Activated CD8-positive, alpha-beta memory T cell treated with anti-CD3 and anti-CD28 coated beads, Interleukin-2, amount 10 ng/mL, durations not matched to agents 7 days and 5 days (primary cell): ENCODE results near the gene CLSTN1. TPM values are rescaled to one million over a fixed set of nuclear protein-coding genes. Genes with fewer than 3 reads are reported as not detected.

Source experiments
- ATAC-seq: fragments of 150-1000 bp; cut with Tn5 transposase; one replicate; pipeline ENCODE4 v1.10.0; 2021; ENCODE audit warnings: moderate library complexity
- CTCF ChIA-PET: fragments of 350-600 bp; sonication (Branson Sonifier 250); formaldehyde crosslinking; loops from one replicate; lab custom pipeline; 2021; ENCODE audit warnings: antibody characterized with exemption; lab: Charles Lee
- DNase-seq: peaks from one replicate; pipeline ENCODE4 v3.0.0-alpha.2; 2020
- H3K27ac Mint-ChIP-seq: one replicate; pipeline ENCODE4 v1.8.0; 2021; ENCODE audit warnings: mild to moderate bottlenecking, mixed read lengths
- H3K27me3 Mint-ChIP-seq: one replicate; pipeline ENCODE4 v1.8.0; 2021; ENCODE audit warnings: mixed read lengths
- H3K36me3 Mint-ChIP-seq: one replicate; pipeline ENCODE4 v1.8.0; 2021; ENCODE audit warnings: mild to moderate bottlenecking, mixed read lengths
- H3K4me1 Mint-ChIP-seq: one replicate; pipeline ENCODE4 v1.8.0; 2021; ENCODE audit warnings: mixed read lengths
- H3K4me3 Mint-ChIP-seq: one replicate; pipeline ENCODE4 v1.8.0; 2021; ENCODE audit warnings: mild to moderate bottlenecking, moderate library complexity, mixed read lengths
- H3K9me3 Mint-ChIP-seq: one replicate; pipeline ENCODE4 v1.8.0; 2022; ENCODE audit warnings: low read depth, mixed read lengths
- total RNA-seq, 2 experiments: library from RNA; stranded (reverse); gene quantifications; one replicate each; pipeline ENCODE4 v1.2.3, GENCODE V29; 2021

The CLSTN1 gene
- total RNA-seq, 2 experiments from 2014 or later = 81.5 to 99.3 TPM

GRCh38 chr1:9847269-9847668 is 23.5 kb upstream of the CLSTN1 start:
- H3K4me1 Mint-ChIP-seq = no peaks in the 10 kb centered on the region

GRCh38 chr1:9846611-9847171 is 22.9 kb upstream of the CLSTN1 start:
- DNase-seq = no peak
- no peaks in the 10 kb centered on the region for H3K4me1 Mint-ChIP-seq
- no peaks in the 10 kb centered on the region for H3K27me3 Mint-ChIP-seq
- no peak overlapping the region for H3K4me3 Mint-ChIP-seq
- no peaks in the 10 kb centered on the region for H3K9me3 Mint-ChIP-seq
- no peaks in the 10 kb centered on the region for H3K36me3 Mint-ChIP-seq
- ATAC-seq = no peak
- no peak overlapping the region for H3K27ac Mint-ChIP-seq
- CTCF ChIA-PET = interaction anchor here (0.5 to 1.2 kb wide), 4 partner anchors 20 to 220 kb away, joined by 3 read pairs; no protein-coding TSS in a partner anchor

More at GRCh38 chr1:9847269-9847668, 23.5 kb upstream of the CLSTN1 start:
- Mint-ChIP-seq H3K4me3 (no peak overlapping the region), H3K36me3 (no peaks in the 10 kb centered on the region), H3K27ac (no peak overlapping the region), H3K27me3 (no peaks in the 10 kb centered on the region), H3K9me3 (no peaks in the 10 kb centered on the region)
- ATAC-seq (no peak), DNase-seq (no peak)
- CTCF ChIA-PET = interaction anchor here (0.5 to 1.2 kb wide), 4 partner anchors 21 to 221 kb away, joined by 3 read pairs; no protein-coding TSS in a partner anchor

- H3K4me3 Mint-ChIP-seq = no peak overlapping the region
- CTCF ChIA-PET = interaction anchor here (0.7 to 1.0 kb wide), 2 partner anchors 23 to 60 kb away, joined by 3 read pairs; no protein-coding TSS in a partner anchor
Measured at GRCh38 chr1:9845914-9846313, 22.1 kb upstream of the CLSTN1 start.

GRCh38 chr1:9844756-9845155 is 21.0 kb upstream of the CLSTN1 start:
- Mint-ChIP-seq H3K4me1 (no peaks in the 10 kb centered on the region), H3K27ac (no peak overlapping the region), H3K4me3 (no peak overlapping the region), H3K27me3 (no peaks in the 10 kb centered on the region), H3K9me3 (no peaks in the 10 kb centered on the region), H3K36me3 (no peaks in the 10 kb centered on the region)
- DNase-seq (peak; percentile 37), ATAC-seq (no peak)
- CTCF ChIA-PET = interaction anchor here (0.5 to 1.5 kb wide), 2 partner anchors 60 to 349 kb away, joined by 3 read pairs; no protein-coding TSS in a partner anchor

More at GRCh38 chr1:9845914-9846313, 22.1 kb upstream of the CLSTN1 start:
- Mint-ChIP-seq H3K27ac (no peak overlapping the region), H3K4me1 (no peaks in the 10 kb centered on the region), H3K9me3 (no peaks in the 10 kb centered on the region), H3K27me3 (no peaks in the 10 kb centered on the region), H3K36me3 (no peaks in the 10 kb centered on the region)
- DNase-seq = no peak
- no peak for ATAC-seq

GRCh38 chr1:9844106-9844505 is 20.3 kb upstream of the CLSTN1 start:
- H3K27me3 Mint-ChIP-seq = no peaks in the 10 kb centered on the region
- DNase-seq (no peak), ATAC-seq (no peak)
- H3K9me3 Mint-ChIP-seq = no peaks in the 10 kb centered on the region
- CTCF ChIA-PET = interaction anchor here (0.5 to 1.5 kb wide), 3 partner anchors 59 to 348 kb away, joined by 3 to 4 read pairs (median 3); no protein-coding TSS in a partner anchor
- no peaks in the 10 kb centered on the region for H3K36me3 Mint-ChIP-seq
- no peaks in the 10 kb centered on the region for H3K4me1 Mint-ChIP-seq
- H3K27ac Mint-ChIP-seq = no peak overlapping the region
- no peak overlapping the region for H3K4me3 Mint-ChIP-seq

- no peaks in the 10 kb centered on the region for H3K9me3 Mint-ChIP-seq
- CTCF ChIA-PET = interaction anchor here (0.8 kb wide), 1 partner anchor 59 kb away, joined by 4 read pairs; no protein-coding TSS in a partner anchor
- no peaks in the 10 kb centered on the region for H3K4me1 Mint-ChIP-seq
- ATAC-seq (no peak), DNase-seq (no peak)
- H3K27me3 Mint-ChIP-seq = no peaks in the 10 kb centered on the region
- H3K36me3 Mint-ChIP-seq = no peaks in the 10 kb centered on the region
- no peak overlapping the region for H3K4me3 Mint-ChIP-seq
- H3K27ac Mint-ChIP-seq = no peak overlapping the region
Measured at GRCh38 chr1:9843576-9843945, 19.8 kb upstream of the CLSTN1 start.

GRCh38 chr1:9842781-9843575 is 19.2 kb upstream of the CLSTN1 start:
- Mint-ChIP-seq H3K4me1 (no peaks in the 10 kb centered on the region), H3K27ac (no peak overlapping the region), H3K27me3 (no peaks in the 10 kb centered on the region), H3K36me3 (no peaks in the 10 kb centered on the region), H3K9me3 (no peaks in the 10 kb centered on the region), H3K4me3 (no peak overlapping the region)
- CTCF ChIA-PET = interaction anchor here (0.8 to 1.6 kb wide), 2 partner anchors 30 to 58 kb away, joined by 3 to 4 read pairs; no protein-coding TSS in a partner anchor
- DNase-seq (no peak), ATAC-seq (no peak)

- no peak for ATAC-seq
- Mint-ChIP-seq H3K27ac (no peak overlapping the region), H3K9me3 (no peaks in the 10 kb centered on the region), H3K4me3 (no peak overlapping the region), H3K4me1 (no peaks in the 10 kb centered on the region), H3K36me3 (no peaks in the 10 kb centered on the region), H3K27me3 (no peaks in the 10 kb centered on the region)
- CTCF ChIA-PET = interaction anchor here (0.8 to 1.6 kb wide), 2 partner anchors 25 to 31 kb away, joined by 3 read pairs; no protein-coding TSS in a partner anchor
- DNase-seq = no peak
Measured at GRCh38 chr1:9842073-9842711, 18.4 kb upstream of the CLSTN1 start.

GRCh38 chr1:9841460-9841859 is 17.7 kb upstream of the CLSTN1 start:
- ATAC-seq (no peak), DNase-seq (no peak)
- Mint-ChIP-seq H3K27me3 (no peaks in the 10 kb centered on the region), H3K4me3 (no peak overlapping the region), H3K9me3 (no peaks in the 10 kb centered on the region), H3K36me3 (no peaks in the 10 kb centered on the region), H3K27ac (no peak overlapping the region), H3K4me1 (no peaks in the 10 kb centered on the region)
- CTCF ChIA-PET = interaction anchor here (0.8 to 2.2 kb wide), 3 partner anchors 24 to 57 kb away, joined by 3 to 4 read pairs (median 3); no protein-coding TSS in a partner anchor

GRCh38 chr1:9840176-9840575 is 16.4 kb upstream of the CLSTN1 start:
- CTCF ChIA-PET = interaction anchor here (2.2 kb wide), 1 partner anchor 56 kb away, joined by 4 read pairs; no protein-coding TSS in a partner anchor
- Mint-ChIP-seq H3K27me3 (no peaks in the 10 kb centered on the region), H3K9me3 (no peaks in the 10 kb centered on the region), H3K4me1 (no peaks in the 10 kb centered on the region), H3K4me3 (no peak overlapping the region), H3K27ac (no peak overlapping the region), H3K36me3 (no peaks in the 10 kb centered on the region)
- ATAC-seq = no peak
- no peak for DNase-seq

- DNase-seq (no peak), ATAC-seq (no peak)
- Mint-ChIP-seq H3K27me3 (no peaks in the 10 kb centered on the region), H3K36me3 (no peaks in the 10 kb centered on the region), H3K4me1 (no peaks in the 10 kb centered on the region), H3K9me3 (no peaks in the 10 kb centered on the region), H3K4me3 (no peak overlapping the region), H3K27ac (no peak overlapping the region)
- CTCF ChIA-PET = no interaction called here
Measured at GRCh38 chr1:9838946-9839345, 15.2 kb upstream of the CLSTN1 start.

- H3K27me3 Mint-ChIP-seq = no peaks in the 10 kb centered on the region
- H3K27ac Mint-ChIP-seq = no peak overlapping the region
- H3K9me3 Mint-ChIP-seq = no peaks in the 10 kb centered on the region
- DNase-seq = no peak
- no peak overlapping the region for H3K4me3 Mint-ChIP-seq
- CTCF ChIA-PET = no interaction called here
- ATAC-seq = no peak
- H3K4me1 Mint-ChIP-seq = no peaks in the 10 kb centered on the region
- H3K36me3 Mint-ChIP-seq = no peaks in the 10 kb centered on the region
Measured at GRCh38 chr1:9836632-9836960, 12.8 kb upstream of the CLSTN1 start.
